AG04449 (cell line): ENCODE results near the gene NCAPH2.
"Not testable (repeated sequence)": the region's sequence is repeated elsewhere in the genome, so short reads cannot be mapped to it uniquely, and the experiment has no call there.

Experiments
- CTCF ChIA-PET: fragments of 350-600 bp; formaldehyde crosslinking; extraction: SDS; loops from one replicate; lab custom pipeline; 2021; ENCODE audit warnings: antibody characterized with exemption; lab: Yijun Ruan, JAX
- POLR2A ChIA-PET: fragments of 400-600, 350-600 bp; formaldehyde crosslinking; extraction: SDS; loops from one replicate; lab custom pipeline; 2020; ENCODE audit warnings: antibody characterized with exemption, inconsistent platforms; lab: Yijun Ruan, JAX
- DNase-seq: peaks from one replicate; pipeline ENCODE4 v3.0.0-alpha.2; 2010; ENCODE audit warnings: low read depth, low spot score
- H3K4me3 ChIP-seq: 2 replicates; pipeline ENCODE4 v1.5.1; 2011; ENCODE audit warnings: low read depth, mild to moderate bottlenecking, control low read depth, low read length
- CTCF ChIP-seq: IDR thresholded peaks from one replicate; pipeline ENCODE4 v1.5.1; 2011; ENCODE audit warnings: mild to moderate bottlenecking, moderate library complexity, low read length, control low read depth, inconsistent platforms; ENCODE audit not compliant: insufficient read depth; ENCODE audit errors: missing control alignments

The NCAPH2 gene

GRCh38 chr22:50517495-50518260 is 9.7 kb downstream of the NCAPH2 start:
- no peak overlapping the region for H3K4me3 ChIP-seq
- ChIA-PET CTCF (interaction anchor here (1.0 kb wide), 1 partner anchor 8 kb away, joined by 4 read pairs; the partner anchor contains the start of gene SCO2), POLR2A (no interaction called here)
- no peak for TF ChIP-seq CTCF
- no peak for DNase-seq

GRCh38 chr22:50518606-50519005 is 10.6 kb downstream of the NCAPH2 start:
- TF ChIP-seq CTCF = no peak
- no peak overlapping the region for H3K4me3 ChIP-seq
- ChIA-PET POLR2A (no interaction called here), CTCF (interaction anchor here (0.9 kb wide), 1 partner anchor 15 kb away, joined by 3 read pairs; no protein-coding TSS in a partner anchor)
- DNase-seq = no peak

GRCh38 chr22:50519151-50519550 is 11.1 kb downstream of the NCAPH2 start:
- no peak overlapping the region for H3K4me3 ChIP-seq
- TF ChIP-seq CTCF = no peak
- ChIA-PET POLR2A (no interaction called here), CTCF (interaction anchor here (0.9 kb wide), 1 partner anchor 16 kb away, joined by 3 read pairs; no protein-coding TSS in a partner anchor)
- DNase-seq = no peak

GRCh38 chr22:50520184-50520583 is 12.2 kb downstream of the NCAPH2 start:
- H3K4me3 ChIP-seq, POLR2A ChIA-PET, DNase-seq: not testable (repeated sequence)
- CTCF ChIA-PET = interaction anchor here (0.7 kb wide), 1 partner anchor 10 kb away, joined by 3 read pairs; no protein-coding TSS in a partner anchor

GRCh38 chr22:50520826-50521453 is 12.9 kb downstream of the NCAPH2 start:
- ChIA-PET POLR2A (no interaction called here), CTCF (no interaction called here)
- no peak overlapping the region for H3K4me3 ChIP-seq
- DNase-seq = no peak
- no peak for TF ChIP-seq CTCF

- no peak for DNase-seq
- ChIA-PET POLR2A (no interaction called here), CTCF (interaction anchor here (1.3 kb wide), 1 partner anchor 99 kb away, joined by 5 read pairs; no protein-coding TSS in a partner anchor)
- no peak overlapping the region for H3K4me3 ChIP-seq
- TF ChIP-seq CTCF = no peak
Observed at GRCh38 chr22:50521710-50522109, 13.7 kb downstream of the NCAPH2 start.
